GM19438 (cell line): ENCODE data around the gene WNT6.

Source experiments
- ATAC-seq: cut with Tn5 transposase; IDR thresholded peaks from one replicate; pipeline ENCODE4 v1.9.1; 2021; ENCODE audit warnings: low read depth; ENCODE audit not compliant: unreplicated experiment

The WNT6 gene

GRCh38 chr2:218920504-218920903 is 60.9 kb downstream of the WNT6 start:
- ATAC-seq, result no peak
